Retina (tissue), 1 donor: ENCODE data around the gene TTC24.
"Not testable (repeated sequence)": the region's sequence is repeated elsewhere in the genome, so short reads cannot be mapped to it uniquely, and the experiment has no call there.

Source experiments
- DNase-seq: peaks from one replicate; pipeline ENCODE4 v3.0.0-alpha.2; 2016

TTC24 gene

DNA sequence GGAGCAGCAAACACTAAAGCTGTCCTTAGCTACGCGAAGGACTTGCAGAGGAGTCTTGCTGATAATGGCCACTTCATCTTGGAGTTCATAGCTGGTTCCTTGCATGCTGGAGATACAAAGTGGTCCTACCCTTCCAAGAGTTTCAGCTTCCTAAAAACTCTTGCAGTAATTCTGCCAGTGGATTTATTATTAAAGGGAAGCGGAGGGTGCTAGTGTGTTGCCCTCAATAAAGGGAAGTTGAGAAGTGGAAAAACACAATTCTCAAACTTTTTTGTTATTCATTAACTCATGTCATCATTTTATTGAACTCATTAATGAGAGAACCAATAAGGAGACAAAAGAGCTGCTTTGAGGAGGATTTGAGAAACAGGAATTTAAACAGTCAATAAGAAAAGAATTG lies 33.1 kb downstream of the TTC24 start:
- no peak for DNase-seq

DNA sequence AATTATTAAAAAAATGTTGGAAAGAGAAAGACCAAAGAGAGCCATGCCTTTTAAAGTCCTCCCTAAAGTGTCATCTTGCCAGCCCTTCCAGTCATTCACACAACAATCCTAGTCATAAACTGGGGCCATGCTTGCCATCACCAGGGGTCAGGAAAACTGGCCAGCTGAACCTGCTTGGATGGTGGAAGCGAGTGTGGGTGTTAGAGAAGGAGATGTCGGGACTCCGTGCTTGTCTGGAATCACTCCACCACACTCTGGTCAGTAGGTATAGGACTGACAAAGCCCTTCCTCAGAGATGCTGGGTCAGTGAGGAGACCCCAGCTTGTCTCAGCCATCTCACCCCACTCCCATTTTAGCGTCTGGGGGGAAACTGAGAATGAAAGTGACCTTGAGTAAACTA lies 36.4 kb downstream of the TTC24 start:
- DNase-seq: no peak

DNA sequence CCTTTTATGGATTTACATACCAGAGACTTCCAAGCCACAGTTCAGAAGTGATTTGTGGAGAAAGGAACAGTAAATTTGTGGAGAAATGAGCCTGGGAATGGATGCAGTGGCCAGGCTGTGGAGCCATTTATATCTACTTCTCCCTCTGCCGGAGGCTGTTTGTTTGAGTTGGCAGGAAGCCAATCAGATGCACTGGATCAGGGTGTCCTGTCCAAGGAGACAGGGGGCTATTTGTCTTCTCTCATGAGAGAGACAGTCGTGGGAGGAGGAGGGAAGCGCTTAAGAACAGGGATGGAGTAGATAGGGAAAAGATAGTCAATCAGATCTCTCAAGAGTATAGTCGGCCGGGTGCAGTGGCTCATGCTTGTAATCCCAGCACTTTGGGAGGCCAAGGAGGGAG lies 36.9 kb downstream of the TTC24 start:
- no peak for DNase-seq

DNA sequence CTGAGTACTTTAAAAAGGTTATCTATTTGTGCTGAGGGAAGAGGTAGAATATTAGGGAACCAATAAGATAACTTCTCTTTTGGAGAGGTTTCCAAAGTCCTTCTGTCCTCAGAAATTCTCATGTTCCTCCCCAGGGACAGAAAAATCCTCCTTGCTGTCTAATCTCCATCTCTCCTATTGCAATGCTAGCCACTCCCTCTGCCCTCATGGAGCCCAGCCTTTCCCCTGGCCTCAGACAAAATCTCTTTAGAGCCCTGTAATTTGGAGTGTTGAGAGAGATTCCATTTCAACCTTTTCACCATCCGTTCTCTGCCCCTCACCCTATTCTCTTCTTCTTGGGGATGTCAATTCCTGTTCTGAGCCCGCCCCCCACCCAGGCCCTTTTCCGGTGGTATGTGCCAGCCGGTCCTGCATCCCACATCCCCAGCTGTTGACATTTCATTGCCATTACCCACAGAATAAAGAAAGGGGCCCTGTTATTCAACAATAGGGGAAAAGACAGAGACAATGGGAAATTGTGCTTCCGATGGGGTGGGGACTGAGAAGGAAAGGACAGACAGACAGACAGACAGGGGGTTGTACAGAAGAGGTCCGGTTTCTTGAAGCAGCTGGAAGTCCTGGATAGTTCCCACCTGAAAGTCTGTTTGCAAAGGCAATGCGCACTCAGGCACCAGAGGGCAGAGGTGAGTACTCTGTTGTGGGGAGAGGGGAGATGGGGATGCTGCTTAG lies 39.5 kb downstream of the TTC24 start, which contains the start of gene HAPLN2:
TSS of gene HAPLN2 (plus strand) at position 563 of the 729 bp plus-strand sequence. CDS start 4,076 bp downstream, outside the sequence.
- DNase-seq: no peak

- DNase-seq: no peak
Observed at GRCh38 chr1:156619582-156619955, 40.0 kb downstream of the TTC24 start.

DNA sequence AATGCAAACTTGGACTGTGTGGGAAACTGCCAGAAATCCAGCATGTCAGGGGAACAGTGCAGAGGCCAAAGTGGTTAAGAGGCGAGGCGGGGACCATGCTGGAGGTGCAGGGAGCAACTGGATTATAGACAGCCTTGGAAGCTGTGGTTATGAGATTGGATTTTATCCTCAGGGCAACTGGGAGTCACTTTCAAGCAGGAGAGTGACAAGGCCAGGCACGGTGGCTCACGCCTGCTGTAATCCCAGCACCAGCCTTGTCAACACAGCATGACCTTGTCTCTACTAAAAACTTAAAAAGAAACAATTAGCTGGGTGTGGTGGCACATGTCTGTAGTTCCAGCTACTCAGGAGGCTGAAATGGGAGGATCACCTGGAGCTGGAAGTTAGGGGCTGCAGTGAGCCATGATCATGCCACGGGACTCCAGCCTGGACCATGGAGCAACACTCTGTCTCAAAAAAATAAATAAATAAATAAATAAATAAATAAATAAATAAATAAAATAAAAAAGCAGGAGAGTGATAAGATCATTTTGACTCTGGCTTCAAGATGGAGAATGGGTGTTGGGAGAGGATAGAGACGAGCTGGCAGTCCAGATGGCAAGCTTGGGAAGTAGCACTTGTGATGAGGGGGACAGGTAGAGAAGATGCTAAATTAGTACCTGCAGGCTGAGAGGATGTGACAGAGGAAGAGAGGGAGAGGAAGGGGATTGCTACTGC lies 43.2 kb downstream of the TTC24 start:
- no peak for DNase-seq

DNA sequence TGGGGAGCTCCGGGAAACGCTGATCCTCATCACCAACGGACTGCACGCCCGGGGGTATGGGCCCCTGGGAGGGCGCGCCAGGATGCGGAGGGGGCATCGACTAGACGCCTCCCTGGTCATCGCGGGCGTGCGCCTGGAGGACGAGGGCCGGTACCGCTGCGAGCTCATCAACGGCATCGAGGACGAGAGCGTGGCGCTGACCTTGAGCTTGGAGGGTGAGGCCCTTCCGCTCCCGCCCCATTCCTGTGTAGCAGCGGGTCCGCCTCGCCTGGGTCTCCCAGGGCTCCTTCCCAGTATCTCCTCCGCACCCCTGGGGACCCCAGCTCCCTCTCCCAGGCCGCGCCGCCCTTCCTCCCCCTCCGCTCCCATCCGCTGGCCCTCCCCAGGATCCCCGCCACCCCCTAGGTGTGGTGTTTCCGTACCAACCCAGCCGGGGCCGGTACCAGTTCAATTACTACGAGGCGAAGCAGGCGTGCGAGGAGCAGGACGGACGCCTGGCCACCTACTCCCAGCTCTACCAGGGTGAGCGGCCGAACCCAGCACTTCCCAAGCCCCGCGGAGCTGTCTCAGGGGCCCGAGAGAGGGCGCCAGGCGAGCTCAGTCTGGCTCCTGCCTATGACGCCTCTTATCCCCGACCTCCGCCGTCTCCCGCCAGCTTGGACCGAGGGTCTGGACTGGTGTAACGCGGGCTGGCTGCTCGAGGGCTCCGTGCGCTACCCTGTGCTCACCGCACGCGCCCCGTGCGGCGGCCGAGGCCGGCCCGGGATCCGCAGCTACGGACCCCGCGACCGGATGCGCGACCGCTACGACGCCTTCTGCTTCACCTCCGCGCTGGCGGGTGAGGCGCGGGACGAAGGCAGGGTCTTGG lies 44.7 kb downstream of the TTC24 start:
- DNase-seq: peak; percentile 82

DNA sequence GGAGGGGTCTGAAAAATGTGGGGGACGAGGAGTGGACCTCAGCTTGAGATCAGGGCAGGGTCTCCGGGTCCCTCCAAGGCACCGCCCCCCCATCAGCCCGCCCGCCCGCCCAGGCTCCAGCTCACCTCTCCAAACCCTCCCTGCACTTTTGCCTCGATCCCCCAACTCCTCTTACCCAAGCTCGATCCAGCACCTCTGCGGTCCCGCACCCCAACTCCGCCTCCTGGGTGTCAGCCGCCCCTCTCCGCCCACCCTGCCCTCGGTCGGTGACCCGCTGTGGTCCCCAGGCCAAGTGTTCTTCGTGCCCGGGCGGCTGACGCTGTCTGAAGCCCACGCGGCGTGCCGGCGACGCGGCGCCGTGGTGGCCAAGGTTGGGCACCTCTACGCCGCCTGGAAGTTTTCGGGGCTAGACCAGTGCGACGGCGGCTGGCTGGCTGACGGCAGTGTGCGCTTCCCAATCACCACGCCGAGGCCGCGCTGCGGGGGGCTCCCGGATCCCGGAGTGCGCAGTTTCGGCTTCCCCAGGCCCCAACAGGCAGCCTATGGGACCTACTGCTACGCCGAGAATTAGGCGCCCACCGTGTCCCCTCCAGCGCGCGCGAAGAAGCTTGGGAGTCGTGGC lies 45.4 kb downstream of the TTC24 start:
- DNase-seq: no peak

DNA sequence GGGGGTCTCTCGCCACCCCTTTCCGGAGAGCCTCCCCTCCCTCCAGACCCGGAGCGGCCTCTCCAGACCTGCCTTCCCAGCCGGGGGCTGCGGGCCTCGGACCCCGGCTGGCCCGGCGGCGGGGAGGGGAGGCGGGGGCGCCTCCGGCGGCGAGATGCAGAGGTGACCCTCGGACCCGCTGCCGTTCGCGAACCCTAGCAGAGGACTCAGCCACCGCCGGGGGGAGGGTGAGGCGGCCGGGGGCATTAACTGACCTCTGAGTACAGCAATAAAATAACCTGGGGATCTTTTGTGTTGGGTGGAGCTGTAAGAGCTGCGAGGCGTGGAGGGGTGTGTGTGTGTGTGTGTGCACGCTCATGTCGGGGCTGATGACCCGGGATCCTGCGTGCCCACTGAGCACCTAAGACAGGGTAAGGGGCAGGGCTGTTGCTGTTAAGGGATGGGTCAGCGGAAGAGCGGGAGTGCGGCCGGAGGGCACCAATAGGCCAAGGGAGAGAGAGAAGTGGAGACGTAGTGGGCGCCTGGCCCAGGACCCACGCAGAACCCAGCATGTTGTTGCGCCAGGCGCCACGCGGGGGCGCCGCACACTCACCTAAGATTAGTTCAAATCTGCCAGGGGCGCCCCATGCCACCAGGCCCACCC lies 46.0 kb downstream of the TTC24 start:
- peak; percentile 89 for DNase-seq

- no peak for DNase-seq
Observed at GRCh38 chr1:156626079-156626438, 46.5 kb downstream of the TTC24 start.

DNA sequence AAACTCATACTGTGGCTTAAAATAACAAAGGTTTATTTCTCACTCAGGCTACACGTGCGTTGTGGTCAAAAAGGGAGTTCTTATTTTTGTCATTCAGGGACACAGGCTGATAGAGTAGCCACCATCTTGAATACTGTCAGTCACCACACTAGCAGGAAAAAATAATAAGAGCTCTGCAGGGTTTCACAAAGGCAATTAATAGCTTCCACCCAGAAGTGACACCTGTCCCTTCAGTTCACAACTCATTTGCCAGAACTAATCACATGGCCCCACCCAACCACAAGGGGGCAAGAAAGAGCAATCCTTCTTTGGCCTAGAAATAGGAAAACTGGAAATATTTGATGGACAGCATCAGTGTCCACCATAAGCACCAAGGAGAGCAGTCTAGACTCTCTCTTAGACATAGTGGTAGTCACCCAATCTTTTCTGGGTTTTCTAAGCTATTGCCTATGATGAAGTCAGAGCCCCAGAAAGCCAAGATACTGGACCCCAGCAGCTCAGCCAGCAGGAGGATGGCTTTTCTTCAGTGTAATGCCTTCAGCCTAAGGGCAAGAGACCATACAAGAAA lies 47.9 kb downstream of the TTC24 start:
- peak; percentile 60 for DNase-seq

DNA sequence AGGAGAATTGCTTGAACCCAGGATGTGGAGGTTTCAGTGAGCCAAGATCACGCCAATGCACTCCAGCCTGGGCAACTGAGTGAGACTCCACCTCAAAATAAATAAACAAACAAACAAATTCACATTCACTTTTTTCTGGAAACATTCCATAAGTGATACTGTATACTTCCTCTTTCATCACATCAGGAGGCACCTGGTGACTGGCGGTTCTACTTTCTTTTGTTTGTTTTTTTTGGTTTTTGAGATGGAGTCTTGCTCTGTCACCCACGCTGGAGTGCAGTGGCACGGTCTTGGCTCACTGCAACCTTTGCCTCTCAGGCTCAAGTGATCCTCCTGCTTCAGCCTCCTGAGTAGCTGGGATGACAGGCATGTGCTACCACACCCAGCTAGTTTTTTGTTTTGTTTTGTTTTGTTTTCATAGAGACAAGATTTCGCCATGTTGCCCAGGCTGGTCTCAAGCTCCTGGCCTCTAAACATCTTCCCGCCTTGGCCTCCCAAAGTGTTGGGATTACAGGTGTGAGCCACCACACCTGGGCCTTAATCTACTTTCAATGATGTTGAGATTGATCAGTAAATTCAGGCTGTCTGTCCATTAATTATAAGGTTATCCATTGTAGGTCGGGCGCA lies 50.4 kb downstream of the TTC24 start:
- no peak for DNase-seq

GRCh38 chr1:156631152-156631551 lies 51.6 kb downstream of the TTC24 start:
- DNase-seq: not testable (repeated sequence)

GRCh38 chr1:156632355-156632754 lies 52.8 kb downstream of the TTC24 start:
- DNase-seq: no peak
